IMR-90 (cell line): ENCODE measurements around the gene NR2F2. TPM values are rescaled to one million over a fixed set of nuclear protein-coding genes. Genes with fewer than 3 reads are reported as not detected.

Source experiments
- ATAC-seq: fragments of 200-7000 bp; cut with Tn5 transposase; 2 replicates; pipeline ENCODE4 v1.9.1; 2020; ENCODE audit warnings: low read depth, mild to moderate bottlenecking, moderate library complexity
- BruUV-seq: library from RNA; stranded (reverse); fragments of 400-500 nt; replicated peaks from 2 replicates; lab custom pipeline; 2021; lab: Mats Ljungman, UMichigan
- CTCF ChIA-PET: fragments of 300-600 bp; formaldehyde crosslinking; extraction: SDS; loops from one replicate; lab custom pipeline; 2021; ENCODE audit warnings: antibody characterized with exemption; lab: Yijun Ruan, JAX
- POLR2A ChIA-PET: fragments of 300-600 bp; sonication (Branson Sonifier 250); formaldehyde crosslinking; loops from one replicate; lab custom pipeline; 2022; ENCODE audit warnings: antibody characterized with exemption; ENCODE audit not compliant: unreplicated experiment; lab: Charles Lee
- DNase-seq: peaks from one replicate; pipeline ENCODE4 v3.0.0; 2013
- H2AFZ ChIP-seq: replicated peaks from 2 replicates; pipeline ENCODE3; 2013; ENCODE audit warnings: low read length, mild to moderate bottlenecking; ENCODE audit not compliant: poor library complexity
- H2AK5ac ChIP-seq: 2 replicates; pipeline ENCODE4 v1.6.1; 2013; ENCODE audit warnings: low read depth, low read length, inconsistent platforms
- H2AK9ac ChIP-seq: replicated peaks from 2 replicates; pipeline ENCODE3; 2013; ENCODE audit warnings: mild to moderate bottlenecking, low read depth, low read length, moderate library complexity; ENCODE audit not compliant: poor library complexity
- H2BK120ac ChIP-seq: 2 replicates; pipeline ENCODE4 v1.6.1; 2013; ENCODE audit warnings: low read depth, low read length, inconsistent platforms
- H2BK15ac ChIP-seq: 3 replicates; pipeline ENCODE4 v1.6.1; 2013; ENCODE audit warnings: low read depth, low read length, inconsistent platforms
- H2BK20ac ChIP-seq: 2 replicates; pipeline ENCODE4 v1.6.1; 2013; ENCODE audit warnings: low read depth, mild to moderate bottlenecking, inconsistent platforms, low read length, moderate library complexity
- H2BK5ac ChIP-seq: 2 replicates; pipeline ENCODE4 v1.6.1; 2013; ENCODE audit warnings: mild to moderate bottlenecking, low read depth, low read length, inconsistent platforms; ENCODE audit not compliant: poor library complexity, severe bottlenecking
- H3K14ac ChIP-seq: replicated peaks from 2 replicates; pipeline ENCODE4 v1.6.1; 2013; ENCODE audit warnings: low read depth, low read length, inconsistent platforms
- H3K18ac ChIP-seq: 2 replicates; pipeline ENCODE4 v1.6.1; 2013; ENCODE audit warnings: low read depth, low read length, control low read depth
- H3K23ac ChIP-seq: 2 replicates; pipeline ENCODE4 v1.6.1; 2013; ENCODE audit warnings: low read depth, low read length, inconsistent platforms
- H3K27ac ChIP-seq: 2 replicates; pipeline ENCODE4 v1.5.1; 2013; ENCODE audit warnings: mild to moderate bottlenecking, control low read depth, low read length; ENCODE audit not compliant: insufficient read depth
- H3K27me3 ChIP-seq: 2 replicates; pipeline ENCODE4 v1.6.1; 2013; ENCODE audit warnings: low read length; ENCODE audit not compliant: control insufficient read depth, insufficient read depth
- H3K36me3 ChIP-seq: 2 replicates; pipeline ENCODE4 v1.6.1; 2013; ENCODE audit warnings: low read length, mixed read lengths; ENCODE audit not compliant: control insufficient read depth, insufficient read depth
- H3K4ac ChIP-seq: 2 replicates; pipeline ENCODE4 v1.6.1; 2013; ENCODE audit warnings: low read depth, low read length, inconsistent platforms
- H3K4me1 ChIP-seq: 2 replicates; pipeline ENCODE4 v1.6.1; 2013; ENCODE audit warnings: low read length, mixed read lengths; ENCODE audit not compliant: control insufficient read depth, insufficient read depth
- H3K4me2 ChIP-seq: 2 replicates; pipeline ENCODE4 v1.6.1; 2013; ENCODE audit warnings: low read depth, mild to moderate bottlenecking, control low read depth, low read length, moderate library complexity
- H3K4me3 ChIP-seq: 2 replicates; pipeline ENCODE4 v1.5.1; 2013; ENCODE audit warnings: low read depth, mild to moderate bottlenecking, control low read depth, low read length, moderate library complexity; ENCODE audit not compliant: insufficient read depth
- H3K56ac ChIP-seq: 2 replicates; pipeline ENCODE4 v1.6.1; 2013; ENCODE audit warnings: low read length, inconsistent platforms; ENCODE audit not compliant: insufficient read depth; ENCODE audit errors: extremely low read depth
- H3K79me1 ChIP-seq, 2 experiments: 2 replicates each; pipeline ENCODE4 v1.6.1; 2013; ENCODE audit warnings: low read length in 2 of 2, inconsistent platforms in 1 of 2, low read depth in 1 of 2
- H3K9ac ChIP-seq: 2 replicates; pipeline ENCODE4 v1.6.1; 2013; ENCODE audit warnings: low read depth, low read length, control low read depth
- H3K9me1 ChIP-seq: 2 replicates; pipeline ENCODE4 v1.6.1; 2013; ENCODE audit warnings: low read length, inconsistent platforms; ENCODE audit not compliant: insufficient read depth
- H3K9me3 ChIP-seq: 2 replicates; pipeline ENCODE4 v1.6.1; 2013; ENCODE audit warnings: low read length; ENCODE audit not compliant: control insufficient read depth, insufficient read depth
- H4K20me1 ChIP-seq: 2 replicates; pipeline ENCODE4 v1.6.1; 2013; ENCODE audit warnings: low read length, inconsistent platforms; ENCODE audit not compliant: insufficient read depth
- H4K5ac ChIP-seq: 2 replicates; pipeline ENCODE4 v1.6.1; 2013; ENCODE audit warnings: mild to moderate bottlenecking, low read depth, low read length, control low read depth
- H4K8ac ChIP-seq, 2 experiments: 2 replicates each; pipeline ENCODE4 v1.6.1; 2013; ENCODE audit warnings: low read depth in 2 of 2, low read length in 2 of 2, control low read depth in 1 of 2, inconsistent platforms in 1 of 2
- H4K91ac ChIP-seq: 2 replicates; pipeline ENCODE4 v1.6.1; 2013; ENCODE audit warnings: low read depth, low read length, inconsistent platforms; ENCODE audit not compliant: insufficient read depth
- BHLHE40 ChIP-seq: fragments of 150-350 bp; IDR thresholded peaks from 2 replicates; pipeline ENCODE4 v1.6.1; 2016; ENCODE audit warnings: mild to moderate bottlenecking, low read depth, low read length
- CHD1 ChIP-seq: IDR thresholded peaks from 2 replicates; pipeline ENCODE4 v1.6.1; 2012; ENCODE audit warnings: low read depth, low read length, improper control_type of control experiment
- CTCF ChIP-seq: conservative IDR thresholded peaks from 2 replicates; pipeline ENCODE4 v1.5.1; 2012; ENCODE audit warnings: mild to moderate bottlenecking, low read depth, low read length, improper control_type of control experiment
- ELK1 ChIP-seq: fragments of 150-350 bp; IDR thresholded peaks from 2 replicates; pipeline ENCODE4 v1.6.1; 2016; ENCODE audit warnings: low read depth, mild to moderate bottlenecking, low read length, moderate library complexity, borderline replicate concordance
- MAFK ChIP-seq: IDR thresholded peaks from 2 replicates; pipeline ENCODE4 v1.6.1; 2012; ENCODE audit warnings: low read depth, low read length, improper control_type of control experiment
- MAZ ChIP-seq: IDR thresholded peaks from 2 replicates; pipeline ENCODE4 v1.6.1; 2012; ENCODE audit warnings: low read depth, mild to moderate bottlenecking, low read length, improper control_type of control experiment, moderate library complexity, borderline replicate concordance
- USF2 ChIP-seq: fragments of 150-350 bp; IDR thresholded peaks from 2 replicates; pipeline ENCODE4 v1.6.1; 2017; ENCODE audit warnings: mild to moderate bottlenecking, antibody characterized with exemption, low read length, low read depth
- whole genome bisulfite sequencing, 2 experiments: methylation state at CpG; one replicate each; pipeline versions ENCODE4 v1.1.5 to v1.1.7; 2013; ENCODE audit warnings: missing lambda C conversion rate in 2 of 2; ENCODE audit not compliant: insufficient read length in 1 of 2; ENCODE audit errors: extremely low coverage in 2 of 2; 5-methylcytosine and 5-hydroxymethylcytosine counted together
- dilution Hi-C: fragments of 300-500 bp; cut with HindIII; formaldehyde crosslinking; loops from one replicate; pipeline ENCODE4 v1.14.3; 2018; ENCODE audit warnings: low sequenced_read_pairs; ENCODE audit not compliant: unreplicated experiment
- in situ Hi-C: fragments of 300-500 bp; cut with MboI; formaldehyde crosslinking; loops from 3 replicates; pipeline ENCODE4 v1.14.3; 2019; ENCODE audit warnings: low sequenced_read_pairs, inconsistent platforms, mixed read lengths
- intact Hi-C: fragments of 100-400 bp; cut with micrococcal nuclease; formaldehyde crosslinking; loops from 2 replicates; pipeline ENCODE4 v1.10.0; 2022
- polyA plus RNA-seq, 3 experiments: library from polyadenylated mRNA; depleted of rRNA; stranded (reverse); fragments of >200 nt; gene quantifications; 2 replicates each; pipeline ENCODE4 v1.2.3, GENCODE V29; 2012; ENCODE audit warnings: low replicate concordance in 1 of 3
- total RNA-seq: library from RNA; depleted of rRNA; stranded (reverse); fragments of >200 nt; gene quantifications from 2 replicates; pipeline ENCODE4 v1.2.3, GENCODE V29; 2012

Gene NR2F2
- total and polyA plus RNA-seq, 2 of the 4 experiments (the other 2 are of a cell fraction) = 20.3 to 161 TPM

GRCh38 chr15:96344060-96344705 is 13.7 kb downstream of the NR2F2 start:
- no TSS peak for BruUV-seq
- H4K8ac ChIP-seq = peak overlapping the region; percentile 85 to 92
- H3K56ac ChIP-seq = peak overlapping the region; percentile 29; the same call in 1 of the 2 replicates
- peak overlapping the region; percentile 92 for H2AK5ac ChIP-seq
- peak overlapping the region; percentile 80 for H3K9ac ChIP-seq
- H2BK5ac ChIP-seq = peak overlapping the region; percentile 92
- in situ Hi-C loops (loop anchor here (10.0 to 25.0 kb wide), 3 partner anchors 782 to 1319 kb away; no protein-coding TSS in a partner anchor), dilution Hi-C loops (no loop called here), intact Hi-C loops (no loop called here)
- peaks cover 49% of the 10 kb centered on the region for H3K4me1 ChIP-seq
- H3K9me3 ChIP-seq = no peaks in the 10 kb centered on the region
- H3K4me3 ChIP-seq = peak overlapping the region; percentile 46; the same call in 1 of the 2 replicates
- H2AFZ ChIP-seq = peak overlapping the region; percentile 61
- peak overlapping the region; percentile 90 for H2AK9ac ChIP-seq
- H3K14ac ChIP-seq = peak overlapping the region; percentile 92
- H2BK15ac ChIP-seq = peak overlapping the region; percentile 89; the same call in 2 of the 3 replicates
- no peaks in the 10 kb centered on the region for H3K27me3 ChIP-seq
- DNase-seq = no peak
- peak overlapping the region; percentile 100 for H3K23ac ChIP-seq
- H4K5ac ChIP-seq = peak overlapping the region; percentile 76
- no peak for TF ChIP-seq MAFK
- no peak for TF ChIP-seq CHD1
- TF ChIP-seq MAZ = no peak
- TF ChIP-seq USF2 = no peak
- TF ChIP-seq ELK1 = no peak
- TF ChIP-seq BHLHE40 = no peak
- TF ChIP-seq CTCF = no peak
- POLR2A ChIA-PET = no interaction called here
- 23% methylated on average over 18 of the region's 31 CpGs; no CpG with 5 or more reads in 1 of the 2 experiments for WGBS, 2 experiments
- ATAC-seq = no peak
- H3K27ac ChIP-seq = peak overlapping the region; percentile 88
- peak overlapping the region; percentile 71 for H2BK20ac ChIP-seq
- no peaks in the 10 kb centered on the region for H3K9me1 ChIP-seq
- peak overlapping the region; percentile 92 for H2BK120ac ChIP-seq
- H4K91ac ChIP-seq = peak overlapping the region; percentile 94
- peak overlapping the region; percentile 90 for H3K4me2 ChIP-seq
- peak overlapping the region; percentile 40 for H3K18ac ChIP-seq
- peaks cover 28% of the 10 kb centered on the region for H3K36me3 ChIP-seq
- CTCF ChIA-PET = interaction anchor here (0.8 kb wide), 1 partner anchor 17 kb away, joined by 3 read pairs; no protein-coding TSS in a partner anchor
- peaks cover 8 to 21% of the 10 kb centered on the region in 2 experiments; a peak in 3 of 4 replicates for H3K79me1 ChIP-seq
- peak overlapping the region; percentile 98 for H3K4ac ChIP-seq
- H4K20me1 ChIP-seq = 0 out of 2 replicates have a peak, but pooled peaks cover 3% of the 10 kb centered on the region
